Activated T-helper 17 cell treated with anti-CD3 and anti-CD28 coated beads, Interleukin-2, amount 50 U/mL, for 72 hours (primary cell): ENCODE results near the gene STK36. TPM values are rescaled to one million over a fixed set of nuclear protein-coding genes. Genes with fewer than 3 reads are reported as not detected.
A peak's percentile ranks its signal among the peaks of the same experiment; 100 is the strongest.

Experiments
- ATAC-seq: fragments of 150-1000 bp; cut with Tn5 transposase; replicated peaks from 2 replicates; pipeline ENCODE4 v1.10.0; 2021; ENCODE audit warnings: mild to moderate bottlenecking, moderate library complexity
- H3K27ac Mint-ChIP-seq: one replicate; pipeline ENCODE4 v1.8.0; 2022; ENCODE audit warnings: mixed read lengths
- H3K27me3 Mint-ChIP-seq: one replicate; pipeline ENCODE4 v1.8.0; 2022; ENCODE audit warnings: mixed read lengths
- H3K36me3 Mint-ChIP-seq: one replicate; pipeline ENCODE4 v1.8.0; 2022; ENCODE audit warnings: low read depth, mild to moderate bottlenecking, mixed read lengths
- H3K4me1 Mint-ChIP-seq: one replicate; pipeline ENCODE4 v1.8.0; 2022; ENCODE audit warnings: mixed read lengths
- H3K4me3 Mint-ChIP-seq: one replicate; pipeline ENCODE4 v1.8.0; 2022; ENCODE audit warnings: mild to moderate bottlenecking, mixed read lengths
- H3K9me3 Mint-ChIP-seq: one replicate; pipeline ENCODE4 v1.8.0; 2022; ENCODE audit warnings: mixed read lengths
- total RNA-seq, 2 donors: library from RNA; stranded (reverse); gene quantifications; one replicate each; pipeline ENCODE4 v1.2.3, GENCODE V29; 2022

The STK36 gene
- total RNA-seq, 2 donors from 2014 or later: 13.4 to 13.8 TPM

DNA sequence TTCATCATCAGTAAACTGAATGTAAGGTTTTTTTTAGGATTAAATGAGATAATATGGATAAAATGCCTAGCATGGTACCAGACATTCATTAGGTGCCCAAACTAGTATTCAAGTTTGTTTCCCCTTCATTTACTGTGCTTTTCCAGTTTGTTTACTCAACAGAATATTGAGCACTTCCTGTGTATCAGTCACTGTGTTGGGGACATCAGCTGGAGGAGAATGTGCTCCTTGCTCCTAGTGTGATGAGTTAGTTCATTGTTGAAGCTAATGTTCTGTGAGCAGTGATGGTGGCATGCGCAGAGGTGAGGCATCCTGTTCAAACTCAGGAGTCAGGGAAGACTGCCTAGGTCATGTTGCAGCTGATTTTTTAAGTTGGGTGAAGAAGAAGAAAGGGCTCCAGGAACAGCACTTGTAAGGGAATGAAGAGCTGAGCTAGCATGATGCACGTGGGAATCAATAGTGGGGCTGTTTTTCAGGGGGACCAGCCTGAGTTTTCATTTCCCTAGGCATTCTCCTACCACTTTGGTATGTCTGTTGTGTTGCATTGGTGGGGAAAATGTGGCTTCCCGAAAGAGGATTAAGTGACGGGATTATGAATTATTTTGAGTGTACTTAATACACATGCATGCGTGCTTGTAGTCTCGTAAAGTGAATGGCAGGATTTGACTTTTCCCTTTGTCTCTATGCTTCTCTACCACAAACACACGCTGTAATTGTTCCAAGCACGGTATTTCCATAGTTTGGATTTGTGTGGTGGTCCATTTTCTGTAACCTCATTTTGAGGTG is 62.5 kb downstream of the STK36 start:
- Mint-ChIP-seq H3K4me1 (peaks cover 33% of the 10 kb centered on the region), H3K9me3 (no peaks in the 10 kb centered on the region), H3K27me3 (no peaks in the 10 kb centered on the region), H3K36me3 (peaks cover 76% of the 10 kb centered on the region), H3K4me3 (peak overlapping the region; percentile 43), H3K27ac (peak overlapping the region; percentile 87)
- peak; percentile 43 for ATAC-seq

DNA sequence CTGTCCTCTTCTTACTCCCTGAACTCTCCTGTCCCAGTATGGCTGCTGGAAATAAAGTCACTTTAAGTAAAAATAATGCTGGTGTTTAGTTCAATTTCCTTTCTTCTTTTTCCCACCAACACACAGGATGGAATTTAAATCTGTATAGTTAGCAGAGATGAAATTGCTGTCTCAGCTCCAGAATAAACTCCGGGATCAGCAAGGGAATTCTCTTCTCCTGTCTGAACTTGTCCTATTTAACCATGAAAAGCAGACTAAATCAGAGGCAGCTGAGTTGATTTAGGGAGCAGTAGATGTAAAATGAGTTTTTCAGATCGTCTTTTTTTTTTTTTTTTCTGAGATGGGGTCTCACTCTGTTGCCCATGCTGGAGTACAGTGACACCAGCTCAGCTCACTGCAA is 64.6 kb downstream of the STK36 start:
- H3K4me3 Mint-ChIP-seq: no peak overlapping the region
- peaks cover 30% of the 10 kb centered on the region for H3K4me1 Mint-ChIP-seq
- H3K27ac Mint-ChIP-seq: no peak overlapping the region
- no peak for ATAC-seq
- no peaks in the 10 kb centered on the region for H3K27me3 Mint-ChIP-seq
- H3K36me3 Mint-ChIP-seq: peaks cover 89% of the 10 kb centered on the region
- no peaks in the 10 kb centered on the region for H3K9me3 Mint-ChIP-seq

DNA sequence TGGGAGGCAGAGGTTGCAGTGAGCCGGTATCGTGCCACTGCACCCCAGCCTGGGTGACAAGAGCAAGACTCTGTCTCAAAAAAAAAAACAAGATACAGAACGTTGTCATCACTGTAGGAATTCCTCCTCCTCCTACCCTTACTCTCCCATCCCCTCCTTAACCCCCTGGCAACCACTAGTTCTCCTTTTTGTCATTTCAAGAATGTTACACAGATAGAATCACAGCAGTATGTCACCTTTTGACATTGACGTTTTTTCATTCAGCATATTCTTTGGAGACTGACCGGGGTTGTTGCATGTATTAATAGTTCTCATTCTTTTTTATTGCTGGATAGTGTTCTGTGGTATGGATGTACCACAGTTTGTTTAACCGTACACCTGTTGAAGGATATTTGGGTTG is 71.2 kb downstream of the STK36 start:
- H3K27ac Mint-ChIP-seq: peak overlapping the region; percentile 2
- H3K9me3 Mint-ChIP-seq: no peaks in the 10 kb centered on the region
- peaks cover 97% of the 10 kb centered on the region for H3K36me3 Mint-ChIP-seq
- H3K27me3 Mint-ChIP-seq: no peaks in the 10 kb centered on the region
- ATAC-seq: peak; percentile 92
- peak overlapping the region; percentile 2 for H3K4me3 Mint-ChIP-seq
- H3K4me1 Mint-ChIP-seq: peaks cover 20% of the 10 kb centered on the region

DNA sequence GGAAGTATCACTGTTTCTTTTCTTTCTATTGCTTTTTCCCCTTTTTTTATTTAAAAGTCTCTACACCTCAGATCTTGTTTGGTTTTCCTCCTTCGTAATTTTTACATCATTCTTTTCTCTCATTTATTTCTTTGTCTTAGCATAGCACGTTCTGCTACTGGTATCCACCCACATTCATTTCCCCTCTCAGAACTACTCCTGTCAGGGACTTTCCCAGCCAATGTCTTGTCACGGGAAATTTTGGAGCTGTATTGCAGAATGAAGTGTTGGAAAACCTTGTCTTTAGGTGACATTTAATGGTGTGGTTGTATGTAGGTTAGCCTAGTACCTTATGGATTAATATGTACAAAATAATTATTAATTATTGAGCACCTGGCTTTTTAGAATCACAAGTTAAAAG is 72.7 kb downstream of the STK36 start:
- H3K4me3 Mint-ChIP-seq: peak overlapping the region; percentile 50
- no peaks in the 10 kb centered on the region for H3K9me3 Mint-ChIP-seq
- peak; percentile 74 for ATAC-seq
- peaks cover 97% of the 10 kb centered on the region for H3K36me3 Mint-ChIP-seq
- H3K4me1 Mint-ChIP-seq: peaks cover 20% of the 10 kb centered on the region
- peak overlapping the region; percentile 65 for H3K27ac Mint-ChIP-seq
- H3K27me3 Mint-ChIP-seq: no peaks in the 10 kb centered on the region

DNA sequence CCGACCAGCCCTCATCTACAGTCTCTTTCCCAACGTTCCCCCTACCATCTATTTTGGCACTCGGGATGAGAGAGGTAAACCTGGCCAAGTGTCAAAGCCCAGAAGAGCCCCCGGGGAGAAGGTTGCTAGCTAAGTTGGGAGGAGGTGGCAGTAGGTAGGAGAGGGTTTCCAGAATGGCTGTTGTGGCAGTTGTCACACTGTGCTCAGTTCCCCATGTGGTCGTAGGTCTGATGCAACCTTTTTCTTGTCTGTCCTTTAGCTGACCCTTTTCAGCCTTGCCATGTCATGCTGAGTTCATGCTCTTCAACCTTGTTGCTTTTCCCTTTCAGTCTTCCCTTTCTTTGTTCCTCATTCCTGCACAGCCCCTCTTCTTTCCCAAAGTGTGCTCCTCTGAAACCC is 73.3 kb downstream of the STK36 start:
- peak overlapping the region; percentile 65 for H3K27ac Mint-ChIP-seq
- no peak overlapping the region for H3K4me3 Mint-ChIP-seq
- no peaks in the 10 kb centered on the region for H3K9me3 Mint-ChIP-seq
- no peak for ATAC-seq
- peaks cover 20% of the 10 kb centered on the region for H3K4me1 Mint-ChIP-seq
- H3K36me3 Mint-ChIP-seq: peaks cover 97% of the 10 kb centered on the region
- H3K27me3 Mint-ChIP-seq: no peaks in the 10 kb centered on the region

DNA sequence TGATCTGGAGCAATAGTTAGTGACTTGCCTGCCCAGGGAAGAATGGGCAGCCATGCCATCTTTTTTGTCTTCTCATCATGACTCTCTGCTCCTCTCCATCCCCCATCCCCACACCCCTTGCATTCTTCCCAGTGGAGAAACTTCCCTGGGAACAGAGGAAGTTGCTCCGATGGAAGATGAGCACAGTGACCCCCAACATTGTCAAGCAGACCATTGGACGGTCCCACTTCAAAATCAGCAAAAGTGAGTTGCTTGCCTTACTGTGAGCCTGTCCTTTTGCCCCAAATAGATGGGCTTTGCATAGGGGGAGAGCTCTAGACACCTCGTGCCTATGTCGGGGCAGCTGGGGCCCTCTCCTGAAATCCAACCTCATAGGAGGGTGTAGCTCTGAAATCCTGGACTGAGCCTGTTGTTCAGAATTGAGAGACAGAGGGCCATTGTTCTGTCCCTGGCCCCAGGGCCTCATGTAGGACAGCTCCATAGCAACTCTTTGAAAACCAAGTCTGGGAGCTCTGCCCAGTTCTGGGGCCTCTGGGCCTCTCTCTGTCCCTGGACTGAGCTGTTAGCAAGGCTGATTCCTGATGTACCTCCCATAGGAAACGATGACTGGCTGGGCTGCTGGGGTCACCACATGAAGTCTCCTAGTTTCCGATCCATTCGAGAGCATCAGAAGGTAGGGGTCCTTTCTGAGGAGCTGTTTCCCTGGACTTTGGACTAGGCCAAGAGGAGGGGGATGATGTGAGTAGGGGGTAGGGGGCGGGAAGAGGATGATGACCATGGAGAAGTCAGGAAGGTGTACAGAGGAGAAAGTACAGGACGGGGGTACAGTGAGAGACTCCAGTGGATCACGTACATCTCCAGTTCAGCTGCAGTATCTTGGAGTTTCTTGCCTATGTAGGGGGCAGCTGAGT is 73.9 kb downstream of the STK36 start:
- no peak for ATAC-seq
- Mint-ChIP-seq H3K4me3 (no peak overlapping the region), H3K4me1 (peaks cover 20% of the 10 kb centered on the region), H3K36me3 (peaks cover 97% of the 10 kb centered on the region), H3K27ac (peak overlapping the region; percentile 65), H3K27me3 (no peaks in the 10 kb centered on the region), H3K9me3 (no peaks in the 10 kb centered on the region)

DNA sequence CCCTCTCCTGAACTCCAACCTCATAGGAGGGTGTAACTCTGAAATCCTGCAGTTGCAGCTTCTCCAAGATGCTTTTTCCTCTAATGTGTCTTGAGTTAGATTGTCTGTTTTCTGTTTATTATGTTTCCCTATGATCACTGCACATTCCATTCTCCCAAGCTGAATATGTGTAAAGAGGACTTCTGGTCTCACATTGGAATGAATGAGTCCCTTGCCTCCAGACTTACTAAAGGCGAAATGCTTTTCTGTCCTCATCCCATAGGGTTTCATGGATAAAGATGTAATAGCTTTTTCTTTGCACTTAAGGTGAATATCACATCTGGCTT is 74.5 kb downstream of the STK36 start:
- Mint-ChIP-seq H3K27ac (no peak overlapping the region), H3K36me3 (peaks cover 97% of the 10 kb centered on the region), H3K9me3 (no peaks in the 10 kb centered on the region), H3K4me3 (no peak overlapping the region), H3K4me1 (peaks cover 20% of the 10 kb centered on the region), H3K27me3 (no peaks in the 10 kb centered on the region)
- no peak for ATAC-seq

DNA sequence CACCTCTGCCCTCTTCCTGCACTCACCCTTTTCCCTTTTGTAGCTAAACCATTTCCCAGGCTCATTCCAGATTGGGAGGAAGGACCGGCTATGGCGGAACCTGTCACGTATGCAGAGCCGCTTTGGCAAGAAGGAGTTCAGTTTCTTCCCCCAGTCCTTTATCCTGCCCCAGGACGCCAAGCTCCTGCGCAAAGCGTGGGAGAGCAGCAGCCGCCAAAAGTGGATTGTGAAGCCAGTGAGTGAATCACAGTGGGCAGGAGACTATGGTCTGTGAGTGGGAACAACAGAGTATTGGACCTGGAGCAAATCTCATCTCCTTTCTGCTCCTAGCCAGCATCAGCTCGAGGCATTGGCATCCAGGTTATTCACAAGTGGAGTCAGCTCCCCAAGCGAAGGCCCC is 75.1 kb downstream of the STK36 start:
- Mint-ChIP-seq H3K9me3 (no peaks in the 10 kb centered on the region), H3K27me3 (no peaks in the 10 kb centered on the region), H3K4me3 (no peak overlapping the region), H3K36me3 (peaks cover 99% of the 10 kb centered on the region), H3K27ac (no peak overlapping the region), H3K4me1 (peaks cover 20% of the 10 kb centered on the region)
- no peak for ATAC-seq

DNA sequence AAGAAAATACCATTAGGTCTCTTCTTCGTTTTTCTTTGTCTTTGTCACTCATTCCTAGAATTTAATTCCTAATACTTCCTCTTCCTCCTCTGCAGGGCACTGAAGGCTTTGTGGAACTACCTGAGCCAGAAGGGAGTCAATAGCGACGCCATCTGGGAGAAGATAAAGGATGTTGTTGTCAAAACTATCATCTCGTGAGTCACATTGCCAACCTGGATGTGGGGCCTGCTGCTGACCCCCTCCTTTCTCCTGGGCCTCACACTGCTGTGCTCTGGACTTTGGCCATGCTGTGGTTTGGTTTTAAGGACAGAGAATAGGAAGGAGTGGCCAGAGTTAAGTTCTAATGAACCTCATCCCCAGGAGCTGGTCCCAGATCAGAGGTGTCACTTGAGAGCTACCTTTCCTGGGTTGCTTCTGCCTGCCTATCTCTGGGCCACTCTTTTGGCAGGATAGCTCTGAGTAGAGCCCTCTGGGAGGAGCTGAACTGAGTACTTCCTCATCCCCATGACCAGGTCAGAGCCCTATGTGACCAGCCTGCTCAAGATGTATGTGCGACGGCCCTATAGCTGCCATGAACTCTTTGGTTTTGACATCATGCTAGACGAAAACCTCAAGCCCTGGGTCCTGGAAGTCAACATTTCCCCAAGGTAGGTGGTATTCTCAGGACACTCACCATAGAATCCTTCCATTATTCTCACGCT is 77.0 kb downstream of the STK36 start:
- ATAC-seq: no peak
- H3K27me3 Mint-ChIP-seq: no peaks in the 10 kb centered on the region
- no peak overlapping the region for H3K27ac Mint-ChIP-seq
- peaks cover 13% of the 10 kb centered on the region for H3K4me1 Mint-ChIP-seq
- H3K4me3 Mint-ChIP-seq: no peak overlapping the region
- H3K9me3 Mint-ChIP-seq: no peaks in the 10 kb centered on the region
- H3K36me3 Mint-ChIP-seq: peaks cover 99% of the 10 kb centered on the region

Other genes with a start within 250 kb of the STK36 start
- 100 to 1,000 TPM in 1 of 2 donors, 10 to 100 TPM in 1; 37.3 to 111 TPM for gene USP37, start 103.7 kb upstream of the STK36 start, total RNA-seq
- 100 to 1,000 TPM in 1 of 2 donors, 10 to 100 TPM in 1; 74.1 to 102 TPM for gene CNOT9, start 103.2 kb upstream of the STK36 start, total RNA-seq
- gene PLCD4, start 64.2 kb upstream of the STK36 start, total RNA-seq: under 1 TPM; 0.37 to 0.52 TPM
- 10 to 100 TPM; 28.5 to 44.0 TPM for gene ZNF142, start 12.5 kb upstream of the STK36 start, total RNA-seq
- gene BCS1L, start 12.4 kb upstream of the STK36 start, total RNA-seq: 10 to 100 TPM; 20.2 to 69.3 TPM
- gene RNF25, start 84 bp upstream of the STK36 start, total RNA-seq: 10 to 100 TPM; 13.5 to 20.7 TPM
- gene TTLL4, start 38.7 kb downstream of the STK36 start, total RNA-seq: 10 to 100 TPM; 34.1 to 42.6 TPM
- gene CYP27A1, start 110.1 kb downstream of the STK36 start, total RNA-seq: under 1 TPM in 1 of 2 donors, not detected in 1; 0.66 TPM
- not detected for gene PRKAG3, start 159.7 kb downstream of the STK36 start, total RNA-seq
- under 1 TPM in 1 of 2 donors, not detected in 1; 0.29 TPM for gene WNT6, start 187.7 kb downstream of the STK36 start, total RNA-seq
- 10 to 100 TPM in 1 of 2 donors, 1 to 10 TPM in 1; 1.0 to 49.8 TPM for gene WNT10A, start 208.8 kb downstream of the STK36 start, total RNA-seq